Fibroblast of mammary gland (primary cell): ENCODE results near the gene KIF16B.
"Not testable (repeated sequence)": the region's sequence is repeated elsewhere in the genome, so short reads cannot be mapped to it uniquely, and the experiment has no call there.

Experiments used
- DNase-seq: peaks from one replicate; pipeline ENCODE4 v3.0.0-alpha.2; 2010; ENCODE audit warnings: low read depth
- H3K4me3 ChIP-seq: 2 replicates; pipeline ENCODE4 v1.5.1; 2011; ENCODE audit warnings: low read depth, mild to moderate bottlenecking, low read length, moderate library complexity; ENCODE audit not compliant: control insufficient read depth
- TF ChIP-seq, protein P1 (sequence below): conservative IDR thresholded peaks from 2 replicates; pipeline ENCODE4 v1.5.1; 2011; ENCODE audit warnings: low read depth, low read length, inconsistent platforms; ENCODE audit not compliant: control insufficient read depth, insufficient read depth

KIF16B gene

GRCh38 chr20:16263582-16263981 is 309.7 kb downstream of the KIF16B start:
- TF ChIP-seq, protein P1, sequence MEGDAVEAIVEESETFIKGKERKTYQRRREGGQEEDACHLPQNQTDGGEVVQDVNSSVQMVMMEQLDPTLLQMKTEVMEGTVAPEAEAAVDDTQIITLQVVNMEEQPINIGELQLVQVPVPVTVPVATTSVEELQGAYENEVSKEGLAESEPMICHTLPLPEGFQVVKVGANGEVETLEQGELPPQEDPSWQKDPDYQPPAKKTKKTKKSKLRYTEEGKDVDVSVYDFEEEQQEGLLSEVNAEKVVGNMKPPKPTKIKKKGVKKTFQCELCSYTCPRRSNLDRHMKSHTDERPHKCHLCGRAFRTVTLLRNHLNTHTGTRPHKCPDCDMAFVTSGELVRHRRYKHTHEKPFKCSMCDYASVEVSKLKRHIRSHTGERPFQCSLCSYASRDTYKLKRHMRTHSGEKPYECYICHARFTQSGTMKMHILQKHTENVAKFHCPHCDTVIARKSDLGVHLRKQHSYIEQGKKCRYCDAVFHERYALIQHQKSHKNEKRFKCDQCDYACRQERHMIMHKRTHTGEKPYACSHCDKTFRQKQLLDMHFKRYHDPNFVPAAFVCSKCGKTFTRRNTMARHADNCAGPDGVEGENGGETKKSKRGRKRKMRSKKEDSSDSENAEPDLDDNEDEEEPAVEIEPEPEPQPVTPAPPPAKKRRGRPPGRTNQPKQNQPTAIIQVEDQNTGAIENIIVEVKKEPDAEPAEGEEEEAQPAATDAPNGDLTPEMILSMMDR: no peak
- H3K4me3 ChIP-seq: no peak overlapping the region
- no peak for DNase-seq

DNA sequence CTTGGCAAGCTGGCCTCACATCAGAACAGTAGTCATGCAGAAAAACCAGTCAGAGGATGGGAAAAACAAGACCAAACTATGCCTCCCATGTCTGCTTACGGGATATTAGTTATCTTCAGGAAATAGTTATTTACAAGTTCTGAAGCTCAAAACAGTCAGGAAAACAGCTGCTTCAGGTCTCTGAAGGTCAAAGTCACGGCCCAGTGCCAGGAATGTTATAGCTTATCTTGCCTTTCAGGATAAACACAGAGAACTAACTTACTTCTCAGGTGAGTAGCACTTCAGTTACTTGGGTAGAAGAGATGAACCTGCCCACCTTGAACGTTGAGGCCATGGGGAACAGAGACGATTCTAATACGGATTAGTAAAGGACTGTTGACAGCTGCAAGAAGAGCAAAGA is 310.7 kb downstream of the KIF16B start:
- no peak for DNase-seq
- no peak overlapping the region for H3K4me3 ChIP-seq
- TF ChIP-seq, protein P1: no peak

DNA sequence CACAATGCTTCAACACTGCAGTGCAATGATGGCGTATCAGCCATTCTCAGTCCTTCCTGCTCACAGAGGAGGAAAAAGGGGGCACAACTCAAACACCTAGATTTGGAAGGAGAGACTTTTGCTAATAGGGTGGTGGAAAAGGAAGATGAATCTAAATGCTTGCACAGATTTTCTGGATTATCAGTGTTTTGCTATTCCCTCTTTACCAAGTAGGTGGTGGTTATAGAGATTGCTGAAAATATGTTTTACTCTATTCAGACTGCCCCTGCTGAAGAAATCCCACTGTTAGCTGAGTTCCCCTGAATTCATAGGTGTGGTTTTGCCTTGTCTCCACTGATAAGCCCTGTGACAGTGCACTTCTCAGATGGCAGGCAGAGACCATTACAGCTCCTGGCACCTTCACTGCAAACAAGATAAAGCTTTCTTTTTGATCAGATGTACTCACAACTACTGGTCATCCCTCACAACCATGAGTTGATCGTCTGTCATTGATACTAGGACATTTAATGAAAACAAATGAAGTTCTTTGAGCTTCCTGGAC is 311.4 kb downstream of the KIF16B start:
- H3K4me3 ChIP-seq: no peak overlapping the region
- TF ChIP-seq, protein P1: no peak
- DNase-seq: no peak

DNA sequence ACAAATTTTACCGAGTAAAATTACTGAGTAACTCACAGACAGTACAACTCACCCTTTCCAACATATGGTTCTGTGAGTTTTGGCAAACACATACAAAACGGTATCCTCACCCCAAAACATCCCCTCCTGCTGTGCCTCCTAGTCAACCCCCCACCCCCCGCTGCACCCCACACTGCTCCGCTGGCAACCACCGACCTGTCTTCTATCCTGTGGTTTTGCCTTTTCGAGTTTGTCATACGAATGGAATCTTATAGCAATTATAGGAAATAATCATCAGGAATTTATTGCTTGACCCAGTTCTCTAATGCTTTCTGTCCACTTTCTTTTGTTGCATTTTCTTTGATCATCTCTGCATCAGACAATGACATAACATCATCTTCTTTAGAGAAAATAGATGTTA is 312.3 kb downstream of the KIF16B start:
- peak; percentile 43 for DNase-seq
- TF ChIP-seq, protein P1: no peak

DNA sequence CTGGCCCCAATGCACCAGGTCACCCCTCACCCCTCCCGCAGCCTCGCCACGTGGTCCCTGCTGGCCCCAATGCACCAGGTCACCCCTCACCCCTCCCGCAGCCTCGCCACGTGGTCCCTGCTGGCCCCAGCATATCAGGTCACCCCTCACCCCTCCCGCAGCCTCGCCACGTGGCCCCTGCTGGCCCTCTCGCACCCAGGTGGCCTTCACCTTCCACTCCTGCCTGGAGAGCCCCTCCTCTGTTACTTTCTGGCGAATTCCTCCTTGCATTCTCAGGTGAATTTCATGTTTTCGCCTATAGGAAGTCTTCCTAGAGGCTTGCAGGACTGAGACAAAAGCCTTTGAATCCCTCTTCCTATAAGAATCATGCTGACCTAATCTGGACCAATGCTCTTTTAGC is 313.1 kb downstream of the KIF16B start:
- DNase-seq, H3K4me3 ChIP-seq: not testable (repeated sequence)

More for the DNA sequence above, 312.3 kb downstream of the KIF16B start:
- no peak overlapping the region for H3K4me3 ChIP-seq

DNA sequence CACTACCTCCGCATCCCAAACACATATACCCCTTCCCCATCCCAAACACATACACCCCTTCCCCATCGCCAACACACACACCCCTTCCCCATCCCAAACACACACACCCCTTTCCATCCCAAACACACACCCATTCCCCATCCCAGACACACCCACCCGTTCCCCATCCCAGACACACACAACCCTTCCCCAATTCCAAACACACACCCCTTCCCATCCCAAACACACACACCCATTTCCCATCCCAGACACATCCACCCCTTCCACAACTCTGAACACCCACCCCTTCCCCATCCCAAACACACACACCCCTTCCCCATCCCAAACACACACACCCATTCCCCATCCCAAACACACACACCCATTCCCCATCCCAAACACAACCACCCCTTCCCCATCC is 314.5 kb downstream of the KIF16B start:
- TF ChIP-seq, protein P1: no peak
- no peak for DNase-seq
- no peak overlapping the region for H3K4me3 ChIP-seq

GRCh38 chr20:16257813-16258430 is 315.3 kb downstream of the KIF16B start:
- TF ChIP-seq, protein P1: no peak
- DNase-seq: no peak
- no peak overlapping the region for H3K4me3 ChIP-seq
